Measurements from ENCODE around the gene WDR72. TPM values are rescaled to one million over a fixed set of nuclear protein-coding genes. Genes with fewer than 3 reads are reported as not detected.

The WDR72 gene
- total RNA-seq: under 1 TPM in 1 of 2 donors, not detected in 1; 0.08 TPM

- H3K27ac ChIP-seq: no peak within 1 kb of the TSS
- H3K4me1 ChIP-seq: no peaks in the 10 kb centered on the region
- H3K4me3 ChIP-seq: peak within 1 kb of the TSS in 1 of 2 donors; percentile 12
- DNase-seq (ENCODE audit: low spot score): no peak
- no peaks in the 10 kb centered on the region for H3K9me3 ChIP-seq
- peaks cover 0 to 7% of the 10 kb centered on the region in 2 donors for H3K27me3 ChIP-seq
- no peak for TF ChIP-seq CTCF (IDR thresholded peaks at IDR 0.05)
- H3K36me3 ChIP-seq: no peaks in the 10 kb centered on the region
These were observed at the start of gene WDR72 for GRCh38 chr15:53759411-53759931. Gene WDR72, minus strand, starts transcription at chr15:53759663. Its CDS starts 26,514 bp downstream, at chr15:53733149.

GRCh38 chr15:53808058-53808706 lies 48.7 kb upstream of the WDR72 start:
- Histone ChIP-seq H3K4me3 (no peak overlapping the region), H3K9me3 (no peaks in the 10 kb centered on the region), H3K4me1 (no peaks in the 10 kb centered on the region), H3K27me3 (no peaks in the 10 kb centered on the region), H3K27ac (no peak overlapping the region), H3K36me3 (no peaks in the 10 kb centered on the region)
- no peak for DNase-seq (ENCODE audit: low spot score)
- peak; percentile 45 to 71 for TF ChIP-seq CTCF (IDR thresholded peaks at IDR 0.05)

GRCh38 chr15:53807501-53807900 lies 48.0 kb upstream of the WDR72 start:
- no peak for DNase-seq (ENCODE audit: low spot score)
- TF ChIP-seq CTCF (IDR thresholded peaks at IDR 0.05): no peak
- H3K9me3 ChIP-seq: no peaks in the 10 kb centered on the region
- H3K27ac ChIP-seq: no peak overlapping the region
- no peaks in the 10 kb centered on the region for H3K27me3 ChIP-seq
- no peak overlapping the region for H3K4me3 ChIP-seq
- H3K4me1 ChIP-seq: no peaks in the 10 kb centered on the region
- no peaks in the 10 kb centered on the region for H3K36me3 ChIP-seq

GRCh38 chr15:53802672-53803071 lies 43.2 kb upstream of the WDR72 start:
- TF ChIP-seq CTCF (IDR thresholded peaks at IDR 0.05): no peak
- no peak overlapping the region for H3K4me3 ChIP-seq
- H3K27ac ChIP-seq: no peak overlapping the region
- no peaks in the 10 kb centered on the region for H3K27me3 ChIP-seq
- H3K4me1 ChIP-seq: no peaks in the 10 kb centered on the region
- H3K9me3 ChIP-seq: no peaks in the 10 kb centered on the region
- no peaks in the 10 kb centered on the region for H3K36me3 ChIP-seq
- DNase-seq (ENCODE audit: low spot score): no peak

- H3K27ac ChIP-seq: no peak overlapping the region
- no peaks in the 10 kb centered on the region for H3K4me1 ChIP-seq
- H3K4me3 ChIP-seq: no peak overlapping the region
- no peaks in the 10 kb centered on the region for H3K27me3 ChIP-seq
- TF ChIP-seq CTCF (IDR thresholded peaks at IDR 0.05): no peak
- no peaks in the 10 kb centered on the region for H3K36me3 ChIP-seq
- H3K9me3 ChIP-seq: no peaks in the 10 kb centered on the region
- no peak for DNase-seq (ENCODE audit: low spot score)
These were observed 32.1 kb upstream of the WDR72 start for GRCh38 chr15:53791581-53791980.

Measured in right atrium auricular region (tissue), 2 donors.